Stomach (tissue), 4 donors: ENCODE measurements around the gene NHSL1.

Experiments
- CTCF ChIP-seq, 7 experiments: fragments of 450-650 bp in 4 of 7; fragments of 200-600 bp in 3 of 7; sonication (generic) in 3 of 7; IDR thresholded peaks; one replicate each; pipeline ENCODE4 v1.5.1; 2016 to 2019; ENCODE audit warnings: antibody characterized with exemption in 7 of 7, control low read depth in 2 of 7, mild to moderate bottlenecking in 1 of 7
- EP300 ChIP-seq: sonication (generic); formaldehyde crosslinking; IDR thresholded peaks from one replicate; pipeline ENCODE4 v1.6.1; 2017; ENCODE audit warnings: antibody characterized with exemption

- TF ChIP-seq CTCF (IDR thresholded peaks at IDR 0.05) (no peak), EP300 (no peak)
These were observed 57.3 kb downstream of the NHSL1 start for GRCh38 chr6:138441965-138442364.
